ENCODE measurements around the gene PDXDC1.
"Not testable (repeated sequence)": the region's sequence is repeated elsewhere in the genome, so short reads cannot be mapped to it uniquely, and the experiment has no call there.

- not testable (repeated sequence) for TF ChIP-seq CTCF, POLR2A (IDR thresholded peaks at IDR 0.05)
Measured at GRCh38 chr16:14978908-14979307, 4.1 kb downstream of the PDXDC1 start.
